Kidney (tissue), 14 donors: ENCODE measurements around the gene TBC1D9. TPM values are rescaled to one million over a fixed set of nuclear protein-coding genes. Genes with fewer than 3 reads are reported as not detected.
A peak's percentile ranks its signal among the peaks of the same experiment; 100 is the strongest.

ENCODE experiments used
- DNase-seq, 5 donors: peaks; one replicate each; pipeline ENCODE4 v3.0.0-alpha.2; 2013 to 2020
- FAIRE-seq: peaks from 2 replicates; lab custom pipeline; 2012; peaks lifted over from hg19 to GRCh38; lab: Jason Lieb, UNC
- H3K27ac ChIP-seq, 2 donors: one replicate each; pipeline ENCODE4 v1.7.0; 2013; ENCODE audit warnings: low read depth in 2 of 2, low read length in 2 of 2, inconsistent platforms in 1 of 2
- H3K27me3 ChIP-seq: one replicate; pipeline ENCODE4 v1.7.1; 2013; ENCODE audit warnings: low read length, inconsistent platforms; ENCODE audit not compliant: control insufficient read depth, insufficient read depth
- H3K36me3 ChIP-seq, 3 donors: one replicate each; pipeline versions ENCODE4 v1.7.0 to v1.7.1; 2013; ENCODE audit warnings: low read length in 3 of 3, control low read depth in 1 of 3, inconsistent platforms in 1 of 3; ENCODE audit not compliant: insufficient read depth in 3 of 3, control insufficient read depth in 2 of 3
- H3K4me1 ChIP-seq, 3 donors: one replicate each; pipeline versions ENCODE4 v1.7.0 to v1.7.1; 2013; ENCODE audit warnings: low read length in 3 of 3, inconsistent platforms in 1 of 3, low read depth in 1 of 3; ENCODE audit not compliant: control insufficient read depth in 2 of 3, insufficient read depth in 2 of 3
- H3K4me3 ChIP-seq, 3 donors: one replicate each; pipeline versions ENCODE4 v1.7.0 to v1.8.1; 2013; ENCODE audit warnings: low read length in 3 of 3, control low read depth in 1 of 3, inconsistent platforms in 1 of 3
- H3K9ac ChIP-seq, 3 donors: one replicate each; pipeline versions ENCODE4 v1.7.0 to v1.7.1; 2013; ENCODE audit warnings: low read length in 3 of 3, control low read depth in 1 of 3, inconsistent platforms in 1 of 3
- H3K9me3 ChIP-seq, 3 donors: one replicate each; pipeline versions ENCODE4 v1.7.0 to v1.7.1; 2013; ENCODE audit warnings: low read length in 3 of 3, control low read depth in 1 of 3, inconsistent platforms in 1 of 3; ENCODE audit not compliant: control insufficient read depth in 2 of 3, insufficient read depth in 1 of 3
- intact Hi-C: fragments of 100-400 bp; cut with DNase I; formaldehyde crosslinking; loops from one replicate; pipeline ENCODE4 v1.11.1; 2022
- polyA plus RNA-seq: library from polyadenylated mRNA; stranded (reverse); fragments of 350-450 nt; fragmentation: Illumina TruSeq; extraction: RNeasy Lipid Tissue Mini Kit (QIAGEN cat#74804); gene quantifications from one replicate; pipeline ENCODE4 v1.2.3, GENCODE V29; 2014; ENCODE audit warnings: low read depth, low replicate concordance; ENCODE audit not compliant: insufficient read depth
- total RNA-seq: library from RNA; stranded (reverse); fragmentation: NEBNext Ultra II Directional; extraction: Animal tissue kit (Norgen Biotek cat#: 25700); gene quantifications from one replicate; pipeline ENCODE4 v1.2.1, GENCODE V29; 2021
- TF ChIP-seq, protein P1 (sequence below): IDR thresholded peaks from 3 replicates; pipeline ENCODE4 v1.5.1; 2012; ENCODE audit warnings: mild to moderate bottlenecking, moderate library complexity, borderline replicate concordance; ENCODE audit not compliant: insufficient read depth; ENCODE audit errors: extremely low read depth
- donor health status: control.
- donor health status: control.
- donor health status: control.
- donor health status: control.
- donor health status: control.
- donor health status: DM: yes; HTN: yes; CAD: no.
- donor health status: Normal renal cell carcinoma (clear cell type).

The TBC1D9 gene
- total and polyA plus RNA-seq, 2 donors from 2014 or later: 14.4 to 38.6 TPM

DNA sequence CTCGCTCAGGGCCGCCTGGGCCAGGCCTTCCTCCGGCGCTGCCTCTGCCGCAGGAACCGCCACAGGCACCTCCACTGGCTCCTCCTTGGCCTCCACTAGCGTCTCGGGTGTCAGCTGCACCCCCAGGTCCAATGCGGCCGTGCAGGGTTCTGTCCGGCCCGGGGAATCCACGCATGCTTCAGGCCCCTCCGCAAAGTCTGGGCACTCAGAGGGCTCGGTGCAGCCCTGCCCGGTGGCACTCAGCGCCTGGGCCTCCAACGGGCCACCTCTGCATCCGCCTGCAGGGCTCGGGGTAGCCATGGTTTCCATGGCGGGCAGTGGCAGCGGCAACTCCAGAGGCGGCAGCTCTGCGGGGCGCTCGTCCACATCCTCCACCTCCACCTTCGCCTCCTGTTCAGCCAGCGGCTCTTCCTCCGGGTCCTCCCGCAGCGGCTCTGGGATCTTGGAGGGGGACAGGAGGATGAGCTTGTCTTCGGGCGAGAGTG, 112.6 kb downstream of the TBC1D9 start:
- H3K27me3 ChIP-seq: no peaks in the 10 kb centered on the region
- FAIRE-seq: no peak
- H3K4me3 ChIP-seq: no peak overlapping the region
- no peak overlapping the region for H3K9ac ChIP-seq
- H3K4me1 ChIP-seq: no peaks in the 10 kb centered on the region
- no peak for DNase-seq
- no peaks in the 10 kb centered on the region for H3K9me3 ChIP-seq
- H3K27ac ChIP-seq: no peak overlapping the region
- intact Hi-C loops: no loop called here
- TF ChIP-seq, protein P1, sequence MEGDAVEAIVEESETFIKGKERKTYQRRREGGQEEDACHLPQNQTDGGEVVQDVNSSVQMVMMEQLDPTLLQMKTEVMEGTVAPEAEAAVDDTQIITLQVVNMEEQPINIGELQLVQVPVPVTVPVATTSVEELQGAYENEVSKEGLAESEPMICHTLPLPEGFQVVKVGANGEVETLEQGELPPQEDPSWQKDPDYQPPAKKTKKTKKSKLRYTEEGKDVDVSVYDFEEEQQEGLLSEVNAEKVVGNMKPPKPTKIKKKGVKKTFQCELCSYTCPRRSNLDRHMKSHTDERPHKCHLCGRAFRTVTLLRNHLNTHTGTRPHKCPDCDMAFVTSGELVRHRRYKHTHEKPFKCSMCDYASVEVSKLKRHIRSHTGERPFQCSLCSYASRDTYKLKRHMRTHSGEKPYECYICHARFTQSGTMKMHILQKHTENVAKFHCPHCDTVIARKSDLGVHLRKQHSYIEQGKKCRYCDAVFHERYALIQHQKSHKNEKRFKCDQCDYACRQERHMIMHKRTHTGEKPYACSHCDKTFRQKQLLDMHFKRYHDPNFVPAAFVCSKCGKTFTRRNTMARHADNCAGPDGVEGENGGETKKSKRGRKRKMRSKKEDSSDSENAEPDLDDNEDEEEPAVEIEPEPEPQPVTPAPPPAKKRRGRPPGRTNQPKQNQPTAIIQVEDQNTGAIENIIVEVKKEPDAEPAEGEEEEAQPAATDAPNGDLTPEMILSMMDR: no peak
- peaks cover 0 to 5% (median 0%) of the 10 kb centered on the region in 3 donors for H3K36me3 ChIP-seq

DNA sequence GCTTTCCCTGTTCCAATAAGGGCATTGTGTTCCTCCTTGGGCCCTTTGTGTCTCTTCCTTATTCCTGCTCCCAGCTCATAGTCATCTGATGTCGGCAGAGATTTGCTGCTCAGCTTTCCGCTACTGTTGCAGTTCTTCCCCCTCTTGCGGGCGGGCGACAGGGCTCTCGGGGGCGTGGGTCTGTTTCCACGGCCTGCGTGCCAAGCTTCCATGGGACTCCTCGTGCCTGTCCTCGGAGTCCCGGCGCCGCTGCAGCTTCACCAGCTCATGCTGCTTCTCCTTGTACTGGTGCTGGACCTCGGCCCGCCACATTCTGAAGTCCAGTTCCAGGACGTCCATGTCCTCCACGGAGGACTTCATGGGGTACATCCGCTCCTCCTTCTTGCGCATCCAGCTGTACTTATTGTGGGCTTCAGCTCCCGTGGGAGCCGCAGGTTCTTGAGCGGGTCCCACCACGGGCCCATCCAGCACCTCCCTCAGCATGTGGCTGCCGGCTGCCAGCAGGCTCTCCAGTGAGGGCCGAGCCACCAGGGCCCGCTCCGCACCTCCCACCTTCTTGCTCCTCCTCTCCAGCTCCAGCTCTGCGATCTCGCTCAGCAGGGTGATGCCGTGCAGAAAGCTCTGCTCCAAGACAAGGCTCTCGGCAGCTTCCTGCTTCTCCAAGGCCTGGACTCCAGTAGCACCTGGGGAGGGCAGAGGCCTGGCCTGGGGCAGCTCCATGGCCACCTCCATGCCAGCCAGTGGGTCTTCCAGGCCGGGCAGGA, 113.3 kb downstream of the TBC1D9 start:
- Histone ChIP-seq H3K27ac (no peak overlapping the region), H3K27me3 (no peaks in the 10 kb centered on the region)
- FAIRE-seq: no peak

DNA sequence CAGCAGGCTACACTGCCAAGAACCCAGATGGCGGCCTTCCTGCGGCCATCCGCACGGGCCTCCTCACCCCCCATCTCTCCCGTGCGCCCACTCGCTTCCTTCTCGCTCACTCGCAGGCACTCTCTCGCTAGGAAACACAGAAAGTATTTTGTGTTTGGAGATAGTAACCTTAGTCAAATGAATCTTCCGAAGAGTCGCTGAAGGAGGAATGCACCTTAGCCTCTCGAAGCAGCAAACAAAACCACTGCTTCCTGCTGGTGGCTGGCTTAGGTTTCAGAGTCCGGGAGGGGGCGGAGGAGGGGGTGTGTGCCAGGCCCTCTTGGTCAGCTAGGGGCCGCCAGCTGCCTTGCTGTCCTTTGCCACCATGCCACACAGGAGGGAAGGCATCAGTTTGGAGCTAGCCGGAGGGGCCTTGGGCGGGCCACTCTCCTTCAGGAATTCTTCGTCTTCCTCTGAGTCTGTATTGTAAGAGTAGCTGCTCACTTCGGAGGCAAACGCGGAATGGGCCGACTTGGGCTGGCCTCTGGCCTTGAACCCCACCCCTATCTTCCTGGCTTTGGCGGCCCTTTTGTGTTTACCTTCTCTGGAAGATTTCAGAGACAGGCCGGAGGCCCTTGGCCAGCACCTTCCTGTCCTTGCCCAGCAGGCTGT, 114.3 kb downstream of the TBC1D9 start:
- Histone ChIP-seq H3K36me3 (peaks cover 0 to 5% (median 0%) of the 10 kb centered on the region in 3 donors), H3K9ac (peak overlapping the region in 1 of 3 donors; percentile 67), H3K9me3 (no peaks in the 10 kb centered on the region), H3K27me3 (no peaks in the 10 kb centered on the region), H3K4me3 (peak overlapping the region in 2 of 3 donors; percentile 58 to 70), H3K27ac (peak overlapping the region; percentile 43 to 75), H3K4me1 (no peaks in the 10 kb centered on the region)
- FAIRE-seq (no peak), DNase-seq (peak in 4 of 5 donors; percentile 69 to 80 (median 78))
- intact Hi-C loops: no loop called here
- TF ChIP-seq, protein P1: no peak

More for the DNA sequence above, 113.3 kb downstream of the TBC1D9 start:
- no peak overlapping the region for H3K9ac ChIP-seq
- DNase-seq: no peak
- intact Hi-C loops: no loop called here
- H3K4me1 ChIP-seq: no peaks in the 10 kb centered on the region
- H3K9me3 ChIP-seq: no peaks in the 10 kb centered on the region
- TF ChIP-seq, protein P1: no peak
- H3K4me3 ChIP-seq: no peak overlapping the region
- peaks cover 0 to 5% (median 0%) of the 10 kb centered on the region in 3 donors for H3K36me3 ChIP-seq
